Measurements from ENCODE around the gene ZNF783.

DNA sequence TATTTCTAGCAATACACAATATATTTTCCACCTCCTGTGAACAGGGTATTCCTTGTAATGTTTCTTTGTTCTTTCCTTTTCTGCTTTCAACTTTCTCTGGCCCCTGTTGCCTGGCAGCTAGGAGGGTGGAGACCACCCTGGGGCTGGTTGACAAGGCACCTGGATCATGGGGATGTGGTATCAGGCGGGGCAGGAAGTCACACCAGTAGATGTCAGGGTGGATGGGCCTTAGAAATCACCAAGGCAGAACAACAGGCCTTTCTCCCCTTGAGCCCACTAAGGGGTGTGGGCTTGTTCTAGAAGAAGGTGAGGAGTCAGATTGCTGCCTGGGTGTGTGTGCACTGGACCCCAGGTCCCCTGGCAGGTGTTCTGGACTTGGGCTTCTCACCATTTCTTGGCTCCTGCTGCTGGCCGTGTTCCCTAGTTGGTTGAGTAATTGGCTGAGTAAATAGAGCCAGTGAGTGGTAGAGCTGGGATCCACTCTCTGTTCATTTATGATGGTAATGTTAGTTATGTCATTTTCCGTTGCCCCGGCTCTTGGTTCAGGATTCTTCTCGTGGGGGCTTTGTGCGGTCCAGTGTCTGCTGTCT lies 24.9 kb downstream of the ZNF783 start:
- TF ChIP-seq POLR2AphosphoS5 (IDR thresholded peaks at IDR 0.05) (no peak), CTCF (IDR thresholded peaks at IDR 0.05) (no peak), POLR2A (IDR thresholded peaks at IDR 0.05) (no peak)
